Hepatic stellate cell (primary cell): ENCODE results near the gene HSPBP1.
"Not testable (repeated sequence)": the region's sequence is repeated elsewhere in the genome, so short reads cannot be mapped to it uniquely, and the experiment has no call there.

Source experiments
- DNase-seq: peaks from one replicate; pipeline ENCODE4 v3.0.0; 2011; ENCODE audit warnings: low spot score

HSPBP1 gene

DNA sequence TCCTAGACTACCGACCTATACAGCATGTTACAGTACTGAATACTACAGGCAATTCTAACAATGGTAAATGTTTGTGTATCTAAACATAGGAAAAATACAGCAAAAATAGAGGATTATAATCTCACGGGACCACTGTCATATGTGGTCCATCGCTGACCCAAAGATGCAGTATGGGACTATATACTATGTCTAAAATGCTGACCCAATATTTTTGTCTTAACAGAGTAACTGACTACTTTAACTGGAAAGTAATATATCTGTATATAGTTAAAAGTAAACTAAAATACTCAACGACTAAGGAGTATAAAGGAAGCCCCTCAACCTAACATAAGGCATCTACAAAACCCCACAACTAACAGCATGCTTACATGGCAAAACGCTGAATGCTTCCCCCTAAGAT is 46.9 kb downstream of the HSPBP1 start:
- no peak for DNase-seq

DNA sequence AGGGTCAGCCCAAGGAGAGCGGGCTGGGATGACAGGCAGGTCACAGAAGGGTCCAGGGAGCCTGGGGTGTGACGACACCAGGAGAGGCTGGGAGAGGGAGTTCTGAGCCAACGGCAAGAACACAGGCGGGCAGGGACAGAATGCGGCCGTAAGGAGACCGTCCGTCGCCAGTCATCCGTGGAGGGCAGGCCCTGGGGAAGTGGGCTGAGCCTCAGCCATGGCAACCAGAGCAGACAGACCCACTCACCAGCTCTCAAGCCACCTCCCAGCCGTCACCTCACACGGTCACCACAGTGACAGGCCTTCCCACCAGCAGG is 47.7 kb downstream of the HSPBP1 start:
- DNase-seq: no peak

DNA sequence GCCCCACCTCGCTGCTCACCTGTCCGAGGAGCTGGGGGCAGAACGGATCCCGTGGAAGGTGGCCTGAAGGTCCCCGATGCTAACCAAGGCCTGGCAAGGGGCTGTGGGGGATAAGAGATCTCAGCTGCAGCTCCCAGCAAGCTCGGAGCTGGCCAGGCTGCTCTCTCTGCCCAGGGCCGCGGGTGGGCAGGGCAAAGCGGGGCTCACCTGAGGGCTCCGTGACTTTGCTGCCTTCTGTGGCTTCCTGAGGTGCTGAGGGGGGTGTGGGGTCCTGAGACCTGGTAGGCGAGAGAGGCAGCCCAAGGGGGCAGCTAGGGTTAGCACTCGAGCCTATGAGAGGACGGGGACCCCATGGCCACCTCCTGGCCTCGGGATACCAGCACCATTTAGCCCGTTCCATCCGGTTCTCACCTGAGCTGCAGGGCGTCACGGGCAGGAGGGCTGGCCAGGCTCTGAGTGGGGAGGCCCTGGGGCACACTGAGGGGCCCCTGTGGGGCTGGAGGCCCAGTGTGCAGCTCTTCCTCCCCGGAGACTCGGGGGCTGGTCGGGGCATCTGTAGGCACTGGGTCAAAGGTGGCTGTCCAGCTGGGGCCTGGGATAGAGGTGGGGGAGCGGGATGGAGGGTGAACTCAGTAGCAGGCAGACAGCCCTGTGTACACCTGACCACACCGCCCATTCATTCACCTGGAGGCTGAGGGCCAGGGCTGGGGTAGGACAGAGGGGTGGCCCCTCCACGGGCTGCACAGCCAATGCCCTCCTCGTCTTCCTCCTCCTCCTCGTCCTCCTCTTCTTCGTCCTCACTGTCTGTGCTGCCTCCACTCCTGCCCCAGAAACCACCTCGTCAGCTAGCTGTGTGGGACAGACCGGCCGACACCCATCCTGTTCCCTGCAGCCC is 48.3 kb downstream of the HSPBP1 start:
- DNase-seq: no peak

DNA sequence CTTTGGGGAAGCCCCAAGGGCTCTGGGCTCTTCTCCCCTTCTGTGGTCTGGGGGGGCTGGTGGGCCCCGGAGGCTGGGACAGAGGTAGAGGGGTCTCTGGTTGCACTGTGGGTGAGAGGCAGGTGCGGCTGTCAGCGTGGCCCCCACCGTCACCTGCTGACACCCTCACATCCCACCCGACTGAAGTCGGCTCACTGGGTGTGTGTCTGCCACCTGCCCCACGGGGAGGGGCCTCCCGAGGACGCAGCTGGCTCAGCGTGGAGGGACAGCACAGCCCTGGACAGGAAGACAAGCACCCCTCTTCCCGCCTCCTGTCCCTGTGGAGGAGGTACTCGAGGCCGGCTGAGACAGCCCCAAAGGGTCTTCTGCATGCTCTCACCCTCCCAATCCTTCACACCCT is 49.1 kb downstream of the HSPBP1 start:
- DNase-seq: no peak

DNA sequence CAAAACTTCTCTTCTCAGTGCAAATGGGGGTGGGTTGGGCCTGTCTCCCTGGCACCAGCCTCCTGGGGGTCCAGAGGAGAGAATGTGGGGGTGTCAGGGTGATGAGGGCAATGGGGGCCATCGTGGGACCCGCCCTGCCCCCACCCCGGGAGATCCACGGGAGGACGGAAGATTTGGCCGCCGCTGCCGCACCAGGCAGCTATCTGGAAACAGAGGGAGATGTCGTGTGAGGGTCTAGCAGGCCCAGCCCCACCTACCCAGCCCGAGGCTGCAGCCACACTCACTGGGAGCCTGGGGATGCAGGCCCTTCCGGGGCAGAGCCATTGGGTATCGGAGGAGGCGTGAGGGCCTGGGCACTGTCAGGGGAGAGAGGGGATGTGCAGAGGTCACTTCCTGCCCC is 49.6 kb downstream of the HSPBP1 start:
- no peak for DNase-seq

DNA sequence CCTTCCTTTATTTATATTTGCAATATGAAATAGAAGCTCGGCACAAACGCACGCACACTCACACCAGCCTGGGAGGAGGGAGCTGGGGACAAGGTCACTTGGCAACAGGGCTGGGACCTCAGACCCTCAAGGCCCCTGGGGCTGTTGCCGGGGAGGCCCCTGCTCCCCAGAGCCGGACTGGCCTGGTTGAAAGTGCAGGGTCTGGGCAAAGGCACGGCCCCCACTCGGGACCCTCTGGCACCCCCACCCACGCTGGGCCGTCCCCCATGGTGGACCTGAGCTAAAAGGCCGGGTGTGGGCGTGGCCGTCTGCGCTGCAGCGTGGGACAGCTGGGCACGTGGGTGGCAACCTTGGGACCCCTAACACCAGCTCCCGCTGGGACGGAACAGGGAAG is 50.1 kb downstream of the HSPBP1 start:
- DNase-seq: no peak

DNA sequence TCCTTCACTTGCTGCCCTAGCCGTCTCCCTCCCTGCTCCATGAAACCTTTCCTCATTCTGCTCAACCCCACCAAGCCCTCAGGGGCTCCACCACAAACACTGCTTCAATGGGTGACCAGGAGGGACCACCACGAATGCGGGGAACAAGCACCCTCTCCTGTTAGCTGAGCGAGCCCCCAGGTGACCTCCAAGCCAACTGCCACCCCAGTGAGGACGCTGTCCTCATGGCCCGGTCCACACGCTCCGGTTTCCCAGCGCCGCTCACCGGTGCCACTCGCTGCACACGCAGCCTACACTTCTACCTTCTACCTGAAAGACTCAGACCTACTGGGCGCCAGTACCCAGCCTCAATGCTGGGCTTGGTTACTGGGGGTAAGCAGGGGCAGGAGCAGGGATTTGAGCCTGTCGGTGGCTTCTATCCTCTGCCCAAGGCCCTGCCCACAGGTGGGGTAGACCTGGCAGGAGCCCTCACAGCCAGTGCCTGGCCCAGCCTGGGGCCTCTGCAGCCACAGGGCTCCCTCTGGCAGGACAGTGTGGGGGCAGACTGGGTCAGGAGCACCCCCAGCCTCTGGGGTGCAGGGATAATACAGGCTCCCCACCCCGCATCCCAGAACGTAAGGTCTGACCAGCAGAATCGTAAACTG is 50.6 kb downstream of the HSPBP1 start:
- DNase-seq: no peak

DNA sequence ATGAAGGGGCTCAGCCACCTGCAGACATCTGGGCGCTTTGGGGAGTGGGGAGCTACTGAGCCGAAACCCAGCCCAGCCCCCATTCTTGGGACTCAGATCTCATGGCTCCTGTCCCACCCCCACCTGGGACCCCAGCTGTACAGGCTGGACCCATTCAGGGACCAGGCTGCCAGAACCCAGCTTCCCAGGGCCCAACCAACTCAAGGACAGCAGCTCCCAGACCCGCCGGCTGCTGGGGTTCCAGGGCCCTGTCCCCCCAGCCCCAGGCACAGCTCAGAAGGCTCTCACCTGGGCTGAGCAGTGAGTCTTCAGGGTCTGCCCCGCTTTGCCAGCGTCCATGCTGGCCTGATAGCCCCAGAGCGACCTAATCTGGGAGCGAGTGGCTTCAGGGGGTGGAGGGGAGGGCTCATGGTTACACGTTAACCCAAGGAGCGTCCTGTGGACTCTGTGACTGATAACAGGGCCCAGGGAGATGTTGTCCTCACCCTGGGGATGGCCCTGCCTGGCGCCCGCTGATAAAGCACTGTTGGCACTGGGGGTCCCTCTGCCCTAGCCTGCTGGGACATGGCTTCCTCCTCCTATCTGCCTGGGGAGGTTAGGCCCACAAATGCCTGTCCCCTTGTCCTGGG is 51.4 kb downstream of the HSPBP1 start, which contains the start of gene TMEM86B:
Gene TMEM86B, minus strand, starts transcription at position 361 of the 629 bp plus-strand sequence. Its CDS starts 22 bp downstream, at position 339.
- no peak for DNase-seq

DNA sequence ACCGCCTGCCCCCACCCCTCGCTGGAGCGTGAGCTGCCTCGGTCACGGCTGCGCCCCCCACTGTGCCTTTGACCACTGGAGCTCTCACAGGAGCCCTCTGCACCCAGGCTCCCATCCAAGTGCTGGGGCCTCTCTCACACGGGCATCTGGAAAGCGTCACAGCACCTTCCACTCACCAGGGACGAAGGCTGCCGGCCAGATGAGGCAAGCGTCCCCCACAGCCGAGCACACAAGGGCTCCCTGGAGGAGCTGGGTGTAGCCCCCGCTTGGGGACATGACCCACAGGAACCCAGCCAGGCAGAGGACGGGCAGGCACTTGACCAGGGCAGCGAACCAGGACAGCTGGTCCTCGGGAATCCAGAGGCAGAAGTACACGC is 51.9 kb downstream of the HSPBP1 start:
- no peak for DNase-seq

DNA sequence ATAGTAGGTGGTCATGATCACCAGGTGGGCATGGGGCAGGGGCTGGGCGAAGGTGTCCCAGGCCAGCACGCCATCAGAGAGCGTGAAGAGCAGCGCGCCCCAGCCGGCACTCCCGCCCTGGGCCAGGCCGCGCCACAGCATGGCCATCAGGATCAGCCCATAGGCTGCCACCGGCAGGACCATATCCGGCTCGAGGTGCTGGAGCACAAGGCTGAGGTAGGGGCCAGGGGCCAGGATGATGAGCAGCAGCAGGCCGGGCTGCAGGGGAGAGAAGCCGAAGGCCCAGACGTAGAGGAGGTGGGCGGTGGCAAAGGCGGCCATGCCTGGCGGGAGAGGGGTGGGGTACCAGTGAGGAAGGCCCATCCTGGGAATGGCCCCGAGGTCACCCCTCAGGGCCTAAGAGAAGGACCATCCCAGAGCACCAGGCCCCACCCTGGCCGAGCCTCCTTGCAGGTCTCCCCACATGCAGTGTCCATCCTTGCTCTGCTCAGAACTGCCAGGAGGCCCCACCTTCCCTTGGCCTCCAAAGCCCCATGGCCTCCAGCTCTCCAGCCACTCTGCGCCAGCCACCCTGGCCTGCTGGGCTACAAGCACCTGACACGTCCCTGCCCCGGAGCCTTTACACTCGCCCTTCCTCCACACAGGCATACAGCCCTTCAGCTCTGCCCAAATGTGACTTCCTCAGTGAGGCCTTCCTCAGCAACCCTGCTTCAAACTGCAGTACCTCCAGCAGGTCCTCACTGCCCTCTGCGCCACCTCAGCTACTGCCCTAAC is 52.5 kb downstream of the HSPBP1 start:
- DNase-seq: no peak

DNA sequence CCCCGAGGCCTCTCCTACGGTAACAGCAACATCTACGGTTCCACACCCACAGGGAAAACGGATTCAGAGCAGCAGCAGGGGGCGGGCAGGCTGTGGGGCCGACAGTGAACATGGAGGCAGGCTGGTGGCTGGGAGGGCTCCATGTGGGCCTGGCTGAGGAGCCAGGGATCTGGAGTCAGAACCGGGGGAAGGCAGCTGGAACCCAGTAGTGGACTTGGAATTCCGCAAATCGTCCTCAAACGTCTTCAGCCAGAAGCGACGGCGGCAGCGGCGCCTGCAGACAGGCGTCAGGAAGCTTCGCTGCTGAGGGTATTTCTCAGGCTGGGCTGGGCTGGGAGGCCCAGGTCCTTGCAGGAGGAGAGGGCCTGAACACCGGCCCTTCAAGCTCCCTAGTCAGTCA is 53.1 kb downstream of the HSPBP1 start:
- no peak for DNase-seq

DNA sequence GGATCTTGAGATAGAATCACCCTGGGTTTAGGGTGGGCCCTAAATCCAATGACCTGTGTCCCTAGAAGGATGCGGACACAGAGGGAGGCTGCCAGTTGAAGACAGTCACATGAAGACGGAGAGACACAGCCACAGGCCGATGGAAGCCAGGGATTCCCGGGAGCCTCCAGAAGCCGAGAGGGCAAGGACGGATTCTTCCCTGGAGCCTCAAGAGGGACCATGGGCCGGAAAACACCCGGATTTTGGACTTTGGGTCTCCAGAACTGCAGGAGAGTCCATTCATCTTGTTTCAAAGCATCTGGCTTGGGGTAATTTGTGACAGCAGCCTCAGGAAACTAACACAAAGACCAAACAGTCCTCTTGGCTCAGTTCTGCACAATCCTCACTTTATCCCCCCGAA is 53.6 kb downstream of the HSPBP1 start:
- no peak for DNase-seq

DNA sequence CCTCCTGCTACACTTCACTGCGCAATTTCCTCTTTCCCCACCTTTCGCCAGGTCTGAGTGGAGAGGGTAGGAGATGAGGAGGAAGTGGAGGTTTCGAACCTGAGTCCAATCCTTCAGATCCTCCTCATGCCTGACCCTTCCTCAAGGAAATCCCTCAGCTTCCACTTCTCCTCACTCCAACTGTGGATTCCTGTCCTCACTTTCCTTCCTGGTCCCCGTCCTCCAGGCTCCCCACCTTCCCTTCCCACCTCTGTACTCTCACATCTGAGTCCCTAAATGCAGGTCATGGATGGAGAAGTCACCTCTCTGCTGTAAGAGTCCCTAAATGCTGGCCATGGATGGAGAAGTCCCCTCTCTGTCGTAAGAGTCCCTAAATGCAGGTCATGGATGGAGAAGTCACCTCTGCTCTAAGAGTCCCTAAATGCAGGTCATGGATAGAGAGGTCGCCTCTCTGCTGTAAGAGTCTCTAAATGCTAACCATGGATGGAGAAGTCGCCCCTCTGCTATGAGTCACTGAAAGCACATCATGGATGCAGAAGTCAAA is 54.4 kb downstream of the HSPBP1 start:
- DNase-seq: no peak

DNA sequence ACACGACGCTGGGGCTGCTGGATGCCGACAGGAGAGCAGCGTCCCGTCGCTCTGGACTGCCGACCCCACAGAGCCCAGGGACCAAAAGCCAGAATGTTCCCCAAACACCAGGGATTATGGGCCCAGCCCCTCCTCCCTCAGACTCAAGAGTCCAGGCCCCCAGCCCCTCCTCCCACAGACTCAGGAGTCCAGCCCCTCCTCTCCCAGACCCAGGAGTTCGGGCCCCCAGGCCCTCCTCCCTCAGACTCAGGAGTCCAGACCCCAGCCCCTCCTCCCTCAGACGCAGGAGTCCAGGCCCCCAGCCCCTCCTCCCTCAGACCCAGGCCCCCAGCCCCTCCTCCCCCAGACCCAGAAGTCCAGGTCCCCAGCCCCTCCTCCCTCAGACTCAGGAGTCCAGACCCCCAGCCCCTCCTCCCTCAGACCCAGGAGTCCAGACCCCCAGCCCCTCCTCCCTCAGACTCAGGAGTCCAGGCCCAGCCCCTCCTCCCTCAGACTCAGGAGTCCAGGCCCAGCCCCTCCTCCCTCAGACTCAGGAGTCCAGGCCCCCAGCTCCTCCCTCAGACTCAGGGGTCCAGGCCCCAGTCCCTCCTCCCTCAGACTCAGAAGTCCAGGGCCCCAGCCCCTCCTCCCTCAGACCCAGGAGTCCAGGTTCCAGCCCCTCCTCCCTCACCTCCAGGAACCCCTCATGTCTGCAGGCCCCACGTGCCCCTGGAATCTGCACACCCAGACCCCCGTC is 55.1 kb downstream of the HSPBP1 start:
- DNase-seq: not testable (repeated sequence)

DNA sequence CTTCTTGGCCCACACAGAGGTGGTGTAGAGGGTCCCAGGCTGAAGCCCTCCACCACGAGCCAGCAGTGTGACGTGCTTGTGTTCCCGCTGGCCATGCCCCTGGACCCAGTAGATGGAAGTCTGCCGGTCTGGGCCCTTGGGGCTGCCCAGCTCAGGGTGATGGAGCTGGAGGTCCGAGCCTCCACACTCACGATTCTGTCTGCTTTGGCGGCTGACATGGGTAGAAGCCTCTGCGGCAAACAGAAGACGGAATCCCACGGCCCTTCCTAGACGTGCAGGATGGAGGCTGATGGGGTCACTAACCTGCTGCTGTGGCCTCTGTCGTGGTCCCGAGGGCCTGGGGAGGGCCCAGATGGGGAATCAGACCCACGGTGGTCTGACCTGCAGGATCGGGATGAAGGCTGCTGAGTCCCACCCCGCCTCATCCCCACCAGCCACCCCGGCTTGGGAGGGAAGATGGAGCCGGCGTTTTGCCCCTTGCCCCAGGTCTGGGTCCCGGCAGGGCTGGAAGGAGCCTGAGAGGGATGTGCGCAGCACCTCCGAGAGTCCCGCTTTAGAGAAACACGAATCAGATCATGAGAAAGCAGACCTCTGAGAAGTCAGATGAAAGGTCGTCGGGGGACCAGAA is 55.8 kb downstream of the HSPBP1 start:
- DNase-seq: no peak

DNA sequence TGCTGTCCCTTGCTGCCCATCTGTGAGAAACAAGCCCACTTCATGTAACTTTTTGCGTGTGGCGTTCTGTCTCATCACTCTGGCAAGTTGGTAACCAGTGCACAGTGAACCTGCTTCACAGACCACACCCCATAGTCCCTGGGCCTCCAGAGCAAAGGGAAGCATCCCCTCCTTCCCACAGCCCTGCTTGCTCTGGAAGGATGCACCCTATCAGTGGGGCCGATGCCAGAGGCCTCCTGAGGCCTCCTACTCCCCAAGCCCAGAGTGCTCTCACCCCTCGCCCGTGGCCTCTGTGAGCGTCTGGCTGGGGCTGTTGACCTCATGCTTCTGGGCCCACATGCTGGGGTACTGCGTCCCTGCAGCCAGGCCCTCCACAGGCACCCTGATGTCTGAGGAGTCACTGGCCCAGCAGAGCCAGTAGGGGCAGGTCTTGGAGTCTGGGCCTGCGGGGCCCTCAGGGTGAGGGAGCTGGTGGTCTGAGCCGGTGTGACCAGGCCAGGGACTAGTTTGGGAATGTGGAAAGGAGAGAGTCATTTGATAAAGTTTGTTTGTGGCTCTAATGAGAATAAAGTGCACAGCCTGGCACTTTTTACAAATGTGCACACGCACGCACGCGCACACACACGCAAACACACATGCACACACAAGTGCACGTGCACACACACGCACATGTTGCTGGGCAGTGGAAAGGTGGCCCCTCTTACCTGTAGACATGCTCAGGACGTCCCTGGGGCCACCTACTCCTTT is 56.4 kb downstream of the HSPBP1 start:
- DNase-seq: no peak

DNA sequence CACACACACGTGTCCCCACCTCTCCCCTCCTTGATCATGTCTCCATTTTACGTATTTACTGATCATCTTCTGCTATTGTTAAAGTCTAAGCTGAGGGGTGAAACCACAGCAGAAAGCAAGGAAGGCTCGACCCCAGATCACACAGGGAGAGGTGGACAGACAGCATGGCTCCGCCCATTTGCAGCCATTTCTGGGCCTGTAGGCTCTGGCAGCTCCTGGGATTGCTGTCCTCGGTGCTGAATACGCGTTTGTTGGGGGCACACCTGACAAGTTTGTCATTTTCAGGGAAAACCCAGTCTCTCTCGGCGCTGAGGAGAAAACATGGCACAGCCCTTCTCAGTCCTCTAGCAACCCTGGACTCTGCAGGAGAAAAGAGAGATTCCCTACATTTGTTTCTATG is 59.4 kb downstream of the HSPBP1 start:
- DNase-seq: no peak

DNA sequence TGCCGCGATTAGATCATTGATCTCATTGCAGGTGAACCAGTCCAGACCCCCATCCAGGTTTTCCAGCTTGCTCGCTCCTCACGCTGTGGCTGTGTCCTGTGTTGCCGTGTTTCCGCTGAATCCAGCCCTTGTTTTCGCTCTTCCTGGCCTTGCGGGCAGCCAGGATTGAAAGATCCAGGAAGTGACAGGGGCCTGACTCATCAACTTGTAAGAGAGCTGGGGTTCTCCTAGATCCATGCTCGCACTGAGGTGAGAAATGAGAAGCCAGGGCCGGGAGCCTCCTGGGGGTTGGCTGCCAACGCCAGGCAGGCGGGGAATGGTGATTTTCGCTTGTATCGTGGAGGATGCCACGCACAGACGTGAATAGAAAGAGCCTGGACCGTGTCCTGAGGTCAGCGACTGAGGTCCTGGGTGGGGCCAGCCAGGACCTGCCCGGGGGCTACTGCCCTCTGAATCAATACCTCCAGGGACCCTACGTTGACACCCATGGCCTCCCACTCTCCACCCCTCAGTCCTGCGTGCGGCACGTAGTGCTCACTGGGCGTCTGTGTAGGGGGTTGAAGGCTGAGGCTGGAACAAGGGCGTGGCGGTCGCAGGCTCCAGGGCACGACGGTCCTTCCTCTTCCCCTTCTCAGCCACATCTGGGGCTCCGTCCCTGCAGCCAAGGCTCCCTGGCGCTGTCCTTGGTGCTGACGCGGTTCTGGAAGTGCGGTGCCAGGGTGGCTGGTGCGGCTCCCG is 63.3 kb downstream of the HSPBP1 start:
- DNase-seq: peak; percentile 98

DNA sequence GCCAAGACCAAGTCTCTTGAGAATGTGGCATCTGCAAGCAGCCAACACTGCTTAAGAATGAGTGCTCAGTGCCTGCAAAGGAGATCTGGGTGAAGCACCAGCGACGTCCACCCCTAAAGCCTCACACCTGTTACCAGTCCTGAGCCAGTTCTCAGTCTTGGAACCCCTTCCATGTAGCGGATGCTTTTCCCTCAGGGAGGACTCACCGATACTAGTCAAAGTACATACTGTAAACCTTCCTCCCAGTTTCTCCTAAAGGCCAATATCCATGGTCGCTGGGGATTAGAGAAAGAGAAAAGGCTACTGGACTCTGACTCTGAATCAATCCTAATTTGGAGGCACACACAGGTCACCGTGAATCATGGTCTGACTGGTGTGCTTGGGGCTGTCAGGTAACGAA is 66.4 kb downstream of the HSPBP1 start:
- DNase-seq: no peak

DNA sequence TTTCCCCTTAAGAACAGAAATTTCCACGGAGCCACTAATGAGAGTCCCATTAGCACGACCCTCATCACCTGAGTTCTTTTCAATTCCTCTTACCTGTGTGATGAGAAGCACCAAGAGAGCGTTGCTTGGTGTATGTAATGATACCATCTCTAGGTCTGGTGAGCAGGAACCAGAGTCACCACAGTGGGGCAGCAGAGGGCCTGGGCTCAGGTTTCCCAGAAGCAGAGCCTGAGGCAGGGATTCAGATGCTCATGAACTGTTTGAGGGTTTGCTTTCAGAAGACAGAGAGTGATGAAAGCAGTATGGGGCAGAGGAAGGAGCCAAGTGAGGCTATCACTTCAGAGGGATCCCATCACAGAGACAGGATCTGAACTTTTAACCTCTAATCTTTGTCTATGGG is 67.5 kb downstream of the HSPBP1 start:
- DNase-seq: no peak
